HEK293T (cell line): Measurements from ENCODE around the gene TRIM29.

Experiments
- ARNT ChIP-seq: fragments of 450-650 bp; IDR thresholded peaks from 2 replicates; pipeline ENCODE4 v1.6.1; 2017; ENCODE audit warnings: mild to moderate bottlenecking
- BHLHE40 ChIP-seq: fragments of 450-650 bp; IDR thresholded peaks from 2 replicates; pipeline ENCODE4 v1.6.1; 2016; ENCODE audit warnings: mild to moderate bottlenecking, moderate library complexity, borderline replicate concordance
- FOXA1 ChIP-seq: fragments of 450-650 bp; IDR thresholded peaks from 2 replicates; pipeline ENCODE4 v1.6.1; 2016; ENCODE audit warnings: mild to moderate bottlenecking
- FOXM1 ChIP-seq: fragments of 450-650 bp; IDR thresholded peaks from 2 replicates; pipeline ENCODE4 v1.6.1; 2017; ENCODE audit warnings: mild to moderate bottlenecking, borderline replicate concordance
- HDGF ChIP-seq: fragments of 450-650 bp; IDR thresholded peaks from 2 replicates; pipeline ENCODE4 v1.6.1; 2017; ENCODE audit warnings: antibody characterized with exemption, borderline replicate concordance
- LEF1 ChIP-seq: fragments of 450-650 bp; IDR thresholded peaks from 2 replicates; pipeline ENCODE4 v1.6.1; 2017; ENCODE audit warnings: mild to moderate bottlenecking, borderline replicate concordance
- NFRKB ChIP-seq: fragments of 450-650 bp; IDR thresholded peaks from 2 replicates; pipeline ENCODE4 v1.6.1; 2016; ENCODE audit warnings: mild to moderate bottlenecking, moderate library complexity
- SP1 ChIP-seq: fragments of 450-650 bp; IDR thresholded peaks from 2 replicates; pipeline ENCODE4 v1.6.1; 2017
- SUZ12 ChIP-seq: fragments of 450-650 bp; IDR thresholded peaks from 2 replicates; pipeline ENCODE4 v1.6.1; 2016; ENCODE audit warnings: mild to moderate bottlenecking
- TARDBP ChIP-seq: fragments of 450-650 bp; IDR thresholded peaks from 2 replicates; pipeline ENCODE4 v1.6.1; 2016
- ZNF384 ChIP-seq: fragments of 450-650 bp; IDR thresholded peaks from 2 replicates; pipeline ENCODE4 v1.6.1; 2016
- TF ChIP-seq, protein P1 (sequence below): fragments of 450-650 bp; IDR thresholded peaks from 2 replicates; pipeline ENCODE4 v1.6.1; 2016

- TF ChIP-seq ARNT: no peak
- no peak for TF ChIP-seq FOXM1
- TF ChIP-seq SUZ12: no peak
- TF ChIP-seq SP1: no peak
- TF ChIP-seq HDGF: no peak
- TF ChIP-seq NFRKB: no peak
- TF ChIP-seq ZNF384: no peak
- TF ChIP-seq, protein P1, sequence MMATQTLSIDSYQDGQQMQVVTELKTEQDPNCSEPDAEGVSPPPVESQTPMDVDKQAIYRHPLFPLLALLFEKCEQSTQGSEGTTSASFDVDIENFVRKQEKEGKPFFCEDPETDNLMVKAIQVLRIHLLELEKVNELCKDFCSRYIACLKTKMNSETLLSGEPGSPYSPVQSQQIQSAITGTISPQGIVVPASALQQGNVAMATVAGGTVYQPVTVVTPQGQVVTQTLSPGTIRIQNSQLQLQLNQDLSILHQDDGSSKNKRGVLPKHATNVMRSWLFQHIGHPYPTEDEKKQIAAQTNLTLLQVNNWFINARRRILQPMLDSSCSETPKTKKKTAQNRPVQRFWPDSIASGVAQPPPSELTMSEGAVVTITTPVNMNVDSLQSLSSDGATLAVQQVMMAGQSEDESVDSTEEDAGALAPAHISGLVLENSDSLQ: no peak
- no peak for TF ChIP-seq FOXA1
- no peak for TF ChIP-seq LEF1
- TF ChIP-seq TARDBP: no peak
- no peak for TF ChIP-seq BHLHE40
These were observed 35.7 kb downstream of the TRIM29 start for GRCh38 chr11:120102050-120102863.
